ENCODE measurements around the gene FRMPD2.

The FRMPD2 gene, protein sequence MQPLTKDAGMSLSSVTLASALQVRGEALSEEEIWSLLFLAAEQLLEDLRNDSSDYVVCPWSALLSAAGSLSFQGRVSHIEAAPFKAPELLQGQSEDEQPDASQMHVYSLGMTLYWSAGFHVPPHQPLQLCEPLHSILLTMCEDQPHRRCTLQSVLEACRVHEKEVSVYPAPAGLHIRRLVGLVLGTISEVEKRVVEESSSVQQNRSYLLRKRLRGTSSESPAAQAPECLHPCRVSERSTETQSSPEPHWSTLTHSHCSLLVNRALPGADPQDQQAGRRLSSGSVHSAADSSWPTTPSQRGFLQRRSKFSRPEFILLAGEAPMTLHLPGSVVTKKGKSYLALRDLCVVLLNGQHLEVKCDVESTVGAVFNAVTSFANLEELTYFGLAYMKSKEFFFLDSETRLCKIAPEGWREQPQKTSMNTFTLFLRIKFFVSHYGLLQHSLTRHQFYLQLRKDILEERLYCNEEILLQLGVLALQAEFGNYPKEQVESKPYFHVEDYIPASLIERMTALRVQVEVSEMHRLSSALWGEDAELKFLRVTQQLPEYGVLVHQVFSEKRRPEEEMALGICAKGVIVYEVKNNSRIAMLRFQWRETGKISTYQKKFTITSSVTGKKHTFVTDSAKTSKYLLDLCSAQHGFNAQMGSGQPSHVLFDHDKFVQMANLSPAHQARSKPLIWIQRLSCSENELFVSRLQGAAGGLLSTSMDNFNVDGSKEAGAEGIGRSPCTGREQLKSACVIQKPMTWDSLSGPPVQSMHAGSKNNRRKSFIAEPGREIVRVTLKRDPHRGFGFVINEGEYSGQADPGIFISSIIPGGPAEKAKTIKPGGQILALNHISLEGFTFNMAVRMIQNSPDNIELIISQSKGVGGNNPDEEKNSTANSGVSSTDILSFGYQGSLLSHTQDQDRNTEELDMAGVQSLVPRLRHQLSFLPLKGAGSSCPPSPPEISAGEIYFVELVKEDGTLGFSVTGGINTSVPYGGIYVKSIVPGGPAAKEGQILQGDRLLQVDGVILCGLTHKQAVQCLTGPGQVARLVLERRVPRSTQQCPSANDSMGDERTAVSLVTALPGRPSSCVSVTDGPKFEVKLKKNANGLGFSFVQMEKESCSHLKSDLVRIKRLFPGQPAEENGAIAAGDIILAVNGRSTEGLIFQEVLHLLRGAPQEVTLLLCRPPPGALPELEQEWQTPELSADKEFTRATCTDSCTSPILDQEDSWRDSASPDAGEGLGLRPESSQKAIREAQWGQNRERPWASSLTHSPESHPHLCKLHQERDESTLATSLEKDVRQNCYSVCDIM (N-terminal part only)

GRCh38 chr10:48274636-48275035 lies at the start of gene FRMPD2:
TSS of gene FRMPD2 (minus strand) at chr10:48274696. CDS start at chr10:48274567, 129 bp downstream.
- no peak for DNase-seq

DNA sequence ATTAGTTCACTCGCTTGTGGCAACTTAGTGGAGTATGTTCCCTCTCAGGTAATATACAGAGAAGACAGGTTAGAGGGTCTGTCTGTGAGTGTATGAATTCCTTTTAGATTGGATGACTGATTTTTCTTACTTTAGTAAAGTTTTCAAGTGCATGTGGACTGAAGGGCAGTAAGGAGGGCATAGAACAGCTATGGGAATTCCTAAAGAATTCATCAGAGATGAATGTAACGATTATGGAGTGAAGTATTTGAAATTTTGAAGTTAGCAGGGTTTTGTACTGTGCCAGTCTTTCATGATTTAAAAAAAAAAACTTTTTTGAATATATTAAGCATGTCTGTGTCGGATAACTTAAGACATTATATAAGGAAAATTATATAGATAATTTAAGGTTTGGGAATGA lies 47.5 kb upstream of the FRMPD2 start:
- no peak for DNase-seq

- DNase-seq, result no peak
Measured at GRCh38 chr10:48317321-48317990, 43.0 kb upstream of the FRMPD2 start.

GRCh38 chr10:48316236-48316635 lies 41.7 kb upstream of the FRMPD2 start:
- DNase-seq, result no peak

GRCh38 chr10:48314107-48314506 lies 39.6 kb upstream of the FRMPD2 start:
- DNase-seq, result no peak

- peak in 1 of 2 experiments; percentile 22 for DNase-seq
Measured at GRCh38 chr10:48309711-48310226, 35.3 kb upstream of the FRMPD2 start.

DNA sequence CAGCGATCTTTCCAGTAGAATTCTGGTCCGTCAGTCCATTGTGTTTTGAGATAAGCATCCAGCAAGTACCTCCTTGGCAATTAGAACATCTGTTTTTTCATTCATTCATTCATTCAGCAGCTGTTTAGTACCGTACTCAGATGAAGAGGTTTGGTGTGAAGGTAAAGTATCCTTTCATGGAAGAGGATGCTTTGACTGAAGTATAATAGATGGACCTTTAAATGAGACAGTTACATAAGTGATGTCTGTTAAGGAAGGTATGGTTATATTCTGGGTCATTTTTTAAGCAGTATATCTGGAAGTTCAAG lies 33.2 kb upstream of the FRMPD2 start:
- peak; percentile 17 to 41 for DNase-seq

GRCh38 chr10:48306870-48307710 lies 32.6 kb upstream of the FRMPD2 start:
- peak; percentile 64 to 72 for DNase-seq

- peak; percentile 92 for DNase-seq
Measured at GRCh38 chr10:48306265-48306869, 31.9 kb upstream of the FRMPD2 start, which contains the start of gene MAPK8. TSS of gene MAPK8 (plus strand) at chr10:48306677. CDS start at chr10:48401661, 94,984 bp downstream.

DNA sequence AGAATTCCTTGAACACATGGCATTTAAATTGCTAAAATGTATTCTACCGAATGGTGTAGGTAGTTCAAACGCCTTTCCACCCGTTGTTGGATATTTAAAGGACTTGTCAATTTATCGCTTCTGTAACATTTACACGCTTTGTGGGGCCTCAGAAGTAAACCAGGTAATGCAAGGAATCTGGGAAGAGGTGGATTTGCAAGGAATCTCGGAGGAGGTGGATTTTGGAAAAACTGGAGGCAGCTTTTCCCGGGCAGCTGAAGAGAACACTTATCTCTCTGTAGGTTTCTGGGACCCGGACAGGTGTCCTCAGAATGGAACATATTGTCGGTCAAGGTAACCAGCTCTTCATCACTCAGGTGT lies 31.4 kb upstream of the FRMPD2 start:
- DNase-seq, result no peak

GRCh38 chr10:48302515-48303476 lies 28.3 kb upstream of the FRMPD2 start:
- DNase-seq, result no peak

- DNase-seq, result no peak
Measured at GRCh38 chr10:48300556-48300955, 26.1 kb upstream of the FRMPD2 start.

GRCh38 chr10:48299692-48300091 lies 25.2 kb upstream of the FRMPD2 start:
- DNase-seq, result no peak

DNA sequence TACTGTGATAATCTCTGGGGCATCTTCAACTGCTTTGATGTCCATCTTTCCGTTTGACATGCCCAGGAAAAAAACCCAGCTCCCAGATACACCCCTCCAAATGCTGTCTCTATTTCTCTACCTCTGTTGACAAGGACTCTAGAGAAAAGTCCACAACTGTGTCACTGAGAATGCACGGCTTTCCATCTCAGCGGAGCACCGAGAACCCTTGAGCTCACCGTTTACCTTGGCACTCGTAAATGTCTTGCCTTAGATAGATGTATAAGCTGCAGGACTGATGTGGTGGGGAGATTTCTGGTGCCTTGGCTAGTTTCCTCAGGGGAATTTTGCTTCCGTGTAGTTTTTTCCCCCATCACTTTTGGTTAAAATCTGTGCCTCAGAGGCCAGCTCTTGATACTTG lies 24.6 kb upstream of the FRMPD2 start:
- DNase-seq, result no peak

DNA sequence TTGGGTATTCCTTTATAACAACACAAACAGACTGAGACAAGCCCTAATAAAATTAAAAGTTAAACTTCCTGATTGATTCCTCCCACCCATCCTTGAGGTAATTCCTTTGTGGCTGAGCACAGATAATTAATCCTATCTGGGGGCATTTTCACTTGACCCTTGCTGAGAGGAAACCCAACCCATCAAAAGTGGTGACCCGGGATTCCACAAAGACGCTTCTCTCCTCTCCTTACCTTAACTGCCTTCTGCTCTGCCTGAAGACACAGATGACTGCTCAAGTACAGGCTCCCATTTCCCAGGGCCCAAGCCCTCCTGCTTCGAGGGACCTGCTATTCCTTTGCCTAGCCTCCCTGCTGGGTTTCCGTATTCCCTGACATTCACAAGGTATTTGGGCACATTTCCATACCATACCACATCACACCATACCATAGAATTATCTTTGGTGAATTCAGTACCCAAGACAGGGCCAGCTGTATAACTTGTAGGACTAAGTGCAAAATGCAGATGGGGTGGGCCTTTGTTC lies 22.1 kb upstream of the FRMPD2 start:
- DNase-seq, result no peak

DNA sequence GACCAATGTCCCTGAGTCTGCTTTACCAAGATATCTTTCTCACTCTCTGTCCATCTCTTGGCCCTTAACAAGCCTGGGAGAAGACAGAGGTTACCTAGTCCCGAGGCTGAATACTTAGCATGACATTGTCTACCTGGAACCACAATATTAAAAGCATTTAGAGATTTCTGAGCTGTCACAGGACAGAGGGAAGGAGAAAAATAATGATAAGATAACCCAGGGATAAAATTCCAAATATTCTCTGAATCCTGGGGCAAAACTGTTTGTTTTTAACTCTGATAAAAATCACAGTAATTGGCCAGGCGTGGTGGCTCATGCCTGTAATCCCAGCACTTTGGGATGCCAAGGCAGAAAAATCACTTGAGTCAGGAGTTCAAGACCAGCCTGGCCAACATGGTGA lies 19.9 kb upstream of the FRMPD2 start:
- no peak for DNase-seq

GRCh38 chr10:48292616-48293015 lies 18.1 kb upstream of the FRMPD2 start:
- DNase-seq, result no peak

DNA sequence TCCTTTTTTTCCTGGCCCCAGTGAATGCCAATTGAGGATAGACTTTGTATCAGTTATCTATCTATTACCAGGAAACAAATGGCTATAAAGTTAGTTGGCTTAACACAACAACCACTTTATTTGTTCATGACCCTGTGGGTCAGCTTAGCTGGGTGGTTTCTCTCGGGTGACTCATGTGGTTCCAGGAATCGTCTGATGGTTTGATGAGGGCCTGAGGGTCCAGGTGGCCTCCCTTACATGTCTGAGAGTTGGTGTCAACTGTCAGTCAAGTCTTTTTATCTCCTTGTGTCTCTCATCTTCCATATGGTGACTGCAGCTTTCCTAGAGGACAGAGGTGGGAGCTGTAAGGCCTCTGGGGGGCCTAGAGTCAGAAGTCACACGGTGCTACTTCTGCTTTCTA lies 16.7 kb upstream of the FRMPD2 start:
- DNase-seq, result no peak

- no peak for DNase-seq
Measured at GRCh38 chr10:48290286-48290685, 15.8 kb upstream of the FRMPD2 start.

All from Kasumi-1 (cell line).